ENCODE data around the gene N4BP2L2.

DNA sequence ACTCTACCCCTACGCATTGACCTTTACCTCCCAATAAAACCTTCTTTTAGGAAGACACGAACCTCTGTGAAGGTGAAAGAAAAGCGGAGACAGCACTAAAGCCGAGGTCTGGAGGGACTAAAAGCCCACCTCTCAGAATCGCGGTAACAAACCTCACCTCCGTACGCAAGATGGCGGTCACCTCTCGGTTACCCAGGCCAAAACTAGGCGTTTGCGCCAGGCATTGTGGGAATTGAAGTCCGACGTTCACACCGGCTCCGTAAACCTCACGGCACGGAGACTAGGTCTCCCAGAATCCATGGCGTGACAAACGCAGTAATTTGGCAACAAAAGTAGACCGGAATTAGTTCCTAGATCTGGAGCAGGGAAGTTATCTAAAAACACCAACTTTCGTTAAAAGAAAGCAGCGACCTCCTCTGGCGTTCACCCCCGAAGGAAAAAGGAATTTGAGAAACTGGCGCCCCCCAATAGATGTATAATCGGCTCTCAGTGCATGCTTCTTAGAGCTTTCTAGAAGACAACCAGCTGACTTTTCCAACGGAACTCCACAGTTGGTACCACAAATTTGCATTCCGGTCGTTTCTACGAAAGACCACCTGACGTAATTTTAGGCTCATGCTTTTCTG is at the start of gene N4BP2L2:
- TF ChIP-seq EP300 (IDR thresholded peaks at IDR 0.05; ENCODE audit: low read length) (0 out of 2 replicates have a peak, but pooled peaks have one; percentile 38), EZH2 (IDR thresholded peaks at IDR 0.05; ENCODE audit: borderline replicate concordance, low read depth, low read length) (no peak), RAD51 (IDR thresholded peaks at IDR 0.05; ENCODE audit: borderline replicate concordance, low read depth) (no peak), PTBP1 (IDR thresholded peaks at IDR 0.05; ENCODE audit: low read depth, low read length) (no peak), HDGF (IDR thresholded peaks at IDR 0.05) (no peak), KLF6 (CRISPR knock-in tag; IDR thresholded peaks at IDR 0.05; ENCODE audit: borderline replicate concordance) (no peak), ATF1 (CRISPR knock-in tag; IDR thresholded peaks at IDR 0.05) (no peak), ATF1 (tag; IDR thresholded peaks at IDR 0.05) (peak; percentile 90), ZNF212 (CRISPR knock-in tag; IDR thresholded peaks at IDR 0.05) (no peak), CTCF (IDR thresholded peaks at IDR 0.05 in 2 of 3, conservative IDR thresholded peaks at IDR 0.05 in 1 of 3; ENCODE audit: insufficient read depth in 2 of 3, low read depth in 1 of 3, low read length in 3 of 3) (peak; percentile 58 to 72 (median 63)), CTBP1 (IDR thresholded peaks at IDR 0.05; ENCODE audit: borderline replicate concordance) (no peak), JUND (IDR thresholded peaks at IDR 0.05; ENCODE audit: borderline replicate concordance, low read depth, low read length) (0 out of 2 replicates have a peak, but pooled peaks have one; percentile 32), JUND (tag; IDR thresholded peaks at IDR 0.05; ENCODE audit: borderline replicate concordance, low read depth, low read length) (no peak; the same call in 2 of the 3 replicates), NCOR1 (IDR thresholded peaks at IDR 0.05) (no peak)
